ENCODE data around the gene DAZL. TPM values are rescaled to one million over a fixed set of nuclear protein-coding genes. Genes with fewer than 3 reads are reported as not detected.

DAZL gene
- total RNA-seq, 1 donor from 2014 or later = not detected

DNA sequence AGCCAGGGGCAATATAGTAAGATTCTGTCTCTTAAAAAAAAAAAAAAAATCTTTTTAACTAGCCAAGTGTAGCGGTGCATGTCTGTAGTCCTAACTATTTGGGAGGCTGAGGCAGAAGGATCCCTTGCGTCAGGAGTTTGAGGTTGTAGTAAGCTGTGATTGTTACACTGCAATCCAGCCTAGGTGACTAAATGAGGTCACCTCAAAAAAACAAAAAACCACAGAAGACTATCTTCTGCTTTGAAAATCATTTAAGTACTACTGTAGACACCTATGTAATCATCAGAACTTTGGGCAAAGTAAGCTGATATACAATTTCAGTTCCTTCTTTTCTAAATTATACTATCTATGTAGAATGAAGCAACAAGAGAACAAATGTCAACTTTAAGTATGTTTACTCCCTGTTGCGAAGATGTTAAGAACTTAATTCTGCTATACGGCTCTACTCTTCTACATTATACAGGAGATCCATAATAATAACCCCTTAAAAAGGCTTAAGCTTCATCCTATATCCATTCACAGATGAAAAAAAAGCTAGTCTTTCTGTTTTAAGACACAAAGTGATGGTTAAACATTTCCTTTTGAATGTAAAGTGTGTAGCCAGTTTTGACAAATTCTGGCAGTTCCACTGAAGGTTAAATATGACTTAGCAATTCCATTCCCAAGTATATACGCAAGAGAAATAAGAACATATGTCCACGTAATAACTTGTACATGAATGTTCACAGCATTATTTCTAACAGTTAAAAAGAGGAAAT is 15.2 kb downstream of the DAZL start:
- Mint-ChIP-seq H3K27me3 (ENCODE audit: low read depth) (peaks cover 14% of the 10 kb centered on the region), H3K4me1 (peaks cover 3% of the 10 kb centered on the region), H3K9me3 (no peaks in the 10 kb centered on the region), H3K36me3 (no peaks in the 10 kb centered on the region), H3K4me3 (no peak overlapping the region), H3K27ac (no peak overlapping the region)
- no peak for TF ChIP-seq CTCF (IDR thresholded peaks at IDR 0.05; ENCODE audit: unreplicated experiment)
- DNase-seq (ENCODE audit: low spot score in 2 of 2, unreplicated experiment in 2 of 2) = no peak

GRCh38 chr3:16589120-16589519 is 16.1 kb downstream of the DAZL start:
- DNase-seq (ENCODE audit: low spot score in 2 of 2, unreplicated experiment in 2 of 2) = no peak
- H3K27me3 Mint-ChIP-seq (ENCODE audit: low read depth) = peaks cover 14% of the 10 kb centered on the region
- H3K4me3 Mint-ChIP-seq = no peak overlapping the region
- H3K9me3 Mint-ChIP-seq = no peaks in the 10 kb centered on the region
- no peak for TF ChIP-seq CTCF (IDR thresholded peaks at IDR 0.05; ENCODE audit: unreplicated experiment)
- peaks cover 3% of the 10 kb centered on the region for H3K4me1 Mint-ChIP-seq
- H3K36me3 Mint-ChIP-seq = no peaks in the 10 kb centered on the region
- no peak overlapping the region for H3K27ac Mint-ChIP-seq

DNA sequence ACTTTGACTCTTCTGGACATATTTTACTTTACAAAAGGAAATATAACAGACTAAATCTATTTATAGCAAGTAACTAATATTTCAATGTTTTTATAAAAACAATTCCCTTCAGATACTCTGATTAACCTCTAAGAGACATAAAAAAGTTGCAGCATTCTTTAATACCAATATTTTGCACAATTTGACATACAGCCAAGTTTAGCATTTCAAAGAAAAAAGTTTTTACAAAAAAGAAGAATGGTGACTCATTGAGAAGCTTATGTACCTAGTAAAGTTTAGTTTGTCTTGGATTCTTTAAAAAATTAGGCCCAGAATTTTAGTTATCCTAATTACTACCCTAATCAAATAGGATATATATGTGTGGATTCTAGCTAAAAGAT is 17.6 kb downstream of the DAZL start:
- no peak for DNase-seq (ENCODE audit: low spot score in 2 of 2, unreplicated experiment in 2 of 2)
- Mint-ChIP-seq H3K27ac (no peak overlapping the region), H3K36me3 (no peaks in the 10 kb centered on the region), H3K4me1 (peaks cover 3% of the 10 kb centered on the region), H3K27me3 (ENCODE audit: low read depth) (peaks cover 14% of the 10 kb centered on the region), H3K9me3 (no peaks in the 10 kb centered on the region), H3K4me3 (no peak overlapping the region)
- TF ChIP-seq CTCF (IDR thresholded peaks at IDR 0.05; ENCODE audit: unreplicated experiment) = no peak

DNA sequence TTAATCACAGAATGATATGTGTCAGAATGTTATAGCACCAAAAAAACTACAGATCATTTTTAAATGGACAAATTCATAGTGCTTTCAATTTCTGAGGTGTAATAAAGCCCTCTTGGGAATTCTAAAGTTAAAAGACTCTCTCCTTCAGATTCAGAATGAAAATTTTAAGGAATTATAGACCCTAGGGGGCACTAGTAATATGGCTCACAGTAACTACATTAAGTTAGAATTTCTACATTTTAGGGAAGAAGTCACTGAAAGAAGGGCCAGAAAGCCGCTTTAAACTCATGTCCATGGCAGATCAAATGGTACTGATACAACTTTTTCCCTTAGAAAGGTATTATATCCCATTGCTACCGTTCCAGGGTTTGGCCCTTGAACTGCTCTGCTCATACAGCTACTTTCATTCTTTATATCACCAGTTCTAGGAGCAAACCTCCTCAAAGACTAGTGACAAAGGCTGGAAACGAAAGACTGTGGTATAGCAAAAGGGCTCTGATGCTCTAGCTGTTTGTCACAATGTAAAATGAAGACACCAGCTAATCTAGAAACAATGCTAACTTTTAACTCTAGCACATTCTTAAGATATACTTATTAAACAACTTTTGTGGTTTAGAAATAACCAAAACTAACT is 18.1 kb downstream of the DAZL start:
- no peak for TF ChIP-seq CTCF (IDR thresholded peaks at IDR 0.05; ENCODE audit: unreplicated experiment)
- H3K4me3 Mint-ChIP-seq = no peak overlapping the region
- H3K4me1 Mint-ChIP-seq = peaks cover 3% of the 10 kb centered on the region
- DNase-seq (ENCODE audit: low spot score in 2 of 2, unreplicated experiment in 2 of 2) = no peak
- H3K27me3 Mint-ChIP-seq (ENCODE audit: low read depth) = peaks cover 14% of the 10 kb centered on the region
- no peaks in the 10 kb centered on the region for H3K9me3 Mint-ChIP-seq
- no peak overlapping the region for H3K27ac Mint-ChIP-seq
- H3K36me3 Mint-ChIP-seq = no peaks in the 10 kb centered on the region

DNA sequence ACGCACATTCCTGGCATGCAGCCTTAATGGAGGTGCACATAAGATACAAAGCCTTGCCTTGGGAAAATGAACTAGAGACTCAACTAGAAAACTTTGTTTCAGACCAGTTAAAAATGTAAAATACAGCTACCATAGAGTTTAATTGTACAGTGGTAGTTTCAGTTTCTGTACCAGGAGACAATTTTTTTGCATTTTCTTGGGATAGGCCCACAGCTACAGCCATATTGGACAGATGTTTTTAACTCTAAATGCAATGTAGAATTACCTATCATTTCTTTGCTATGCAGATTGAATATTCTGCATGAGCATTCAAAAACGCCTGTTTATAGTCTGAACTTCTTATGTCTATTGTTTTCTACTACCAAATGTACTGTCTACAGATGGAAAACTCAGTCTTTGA is 20.3 kb downstream of the DAZL start:
- no peak for TF ChIP-seq CTCF (IDR thresholded peaks at IDR 0.05; ENCODE audit: unreplicated experiment)
- no peak for DNase-seq (ENCODE audit: low spot score in 2 of 2, unreplicated experiment in 2 of 2)
- H3K27ac Mint-ChIP-seq = no peak overlapping the region
- H3K27me3 Mint-ChIP-seq (ENCODE audit: low read depth) = peaks cover 5% of the 10 kb centered on the region
- no peaks in the 10 kb centered on the region for H3K36me3 Mint-ChIP-seq
- H3K4me3 Mint-ChIP-seq = no peak overlapping the region
- peaks cover 18% of the 10 kb centered on the region for H3K9me3 Mint-ChIP-seq
- H3K4me1 Mint-ChIP-seq = peaks cover 3% of the 10 kb centered on the region
